ENCODE results near the gene TMC2. TPM values are rescaled to one million over a fixed set of nuclear protein-coding genes. Genes with fewer than 3 reads are reported as not detected.

TMC2 gene
- total RNA-seq, 2 donors from 2014 or later, result not detected

- ATAC-seq, result no peak
- intact Hi-C loops (cut with DNase I, micrococcal nuclease), result no loop called here
- DNase-seq, result no peak
These were observed 74.8 kb downstream of the TMC2 start for GRCh38 chr20:2610941-2611720.

DNA sequence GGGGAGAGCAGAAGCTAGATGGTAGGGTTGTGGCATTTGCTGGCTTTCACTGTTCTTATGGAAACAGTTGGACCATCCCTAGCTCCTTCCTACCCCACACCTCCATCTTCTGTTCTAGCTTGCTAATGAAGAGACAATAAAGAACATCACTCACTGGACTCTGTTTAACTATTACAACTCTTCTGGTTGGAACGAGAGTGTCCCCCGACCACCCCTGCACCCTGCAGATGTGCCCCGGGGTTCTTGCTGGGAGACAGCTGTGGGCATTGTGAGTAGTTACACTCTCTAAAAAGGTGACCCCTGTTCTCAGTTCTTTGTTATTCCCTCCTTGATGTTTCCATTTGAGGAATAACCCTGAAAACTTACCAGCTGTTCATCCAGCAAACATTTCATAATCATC, 75.7 kb downstream of the TMC2 start:
- DNase-seq, result no peak
- no peak for ATAC-seq
- intact Hi-C loops (cut with DNase I, micrococcal nuclease), result no loop called here

DNA sequence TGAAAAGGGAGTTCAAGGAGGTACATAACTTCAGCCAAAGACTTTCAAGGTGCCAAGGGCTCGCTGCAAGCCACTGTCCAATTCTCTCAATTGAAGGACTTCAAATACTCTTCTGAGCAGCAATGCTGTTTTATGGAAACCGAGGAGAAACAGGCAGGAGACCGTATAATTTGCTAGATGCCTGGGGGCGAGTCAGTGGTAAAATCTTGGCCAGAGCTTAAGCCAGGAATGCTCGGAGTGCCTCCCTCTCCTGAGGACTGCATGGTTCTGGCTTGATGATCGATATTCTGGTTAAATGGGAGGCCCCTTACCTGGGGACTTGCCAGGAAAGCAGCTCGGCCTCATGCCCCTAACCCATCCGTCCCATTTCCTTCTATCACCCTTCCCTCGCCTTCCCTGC, 80.3 kb downstream of the TMC2 start:
- intact Hi-C loops (cut with DNase I, micrococcal nuclease), result no loop called here
- no peak for ATAC-seq
- DNase-seq, result no peak

DNA sequence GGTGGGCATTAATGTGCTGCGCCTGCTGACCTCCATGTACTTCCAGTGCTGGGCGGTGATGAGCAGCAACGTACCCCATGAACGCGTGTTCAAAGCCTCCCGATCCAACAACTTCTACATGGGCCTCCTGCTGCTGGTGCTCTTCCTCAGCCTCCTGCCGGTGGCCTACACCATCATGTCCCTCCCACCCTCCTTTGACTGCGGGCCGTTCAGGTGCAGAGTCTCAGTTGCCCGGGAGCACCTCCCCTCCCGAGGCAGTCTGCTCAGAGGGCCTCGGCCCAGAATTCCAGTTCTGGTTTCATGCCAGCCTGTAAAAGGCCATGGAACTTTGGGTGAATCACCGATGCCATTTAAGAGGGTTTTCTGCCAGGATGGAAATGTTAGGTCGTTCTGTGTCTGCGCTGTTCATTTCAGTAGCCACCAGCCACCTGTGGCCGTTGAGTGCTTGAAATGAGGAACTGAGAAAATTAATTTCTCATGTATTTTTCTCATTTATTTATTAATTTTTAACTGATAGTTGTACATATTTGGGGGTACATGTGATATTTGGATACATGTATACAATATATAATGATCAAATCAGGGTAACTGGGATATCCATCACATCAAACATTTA, 80.8 kb downstream of the TMC2 start:
- ATAC-seq, result no peak
- intact Hi-C loops (cut with DNase I, micrococcal nuclease), result no loop called here
- DNase-seq, result no peak

GRCh38 chr20:2618815-2619214, 82.4 kb downstream of the TMC2 start:
- intact Hi-C loops (cut with DNase I, micrococcal nuclease), result no loop called here

DNA sequence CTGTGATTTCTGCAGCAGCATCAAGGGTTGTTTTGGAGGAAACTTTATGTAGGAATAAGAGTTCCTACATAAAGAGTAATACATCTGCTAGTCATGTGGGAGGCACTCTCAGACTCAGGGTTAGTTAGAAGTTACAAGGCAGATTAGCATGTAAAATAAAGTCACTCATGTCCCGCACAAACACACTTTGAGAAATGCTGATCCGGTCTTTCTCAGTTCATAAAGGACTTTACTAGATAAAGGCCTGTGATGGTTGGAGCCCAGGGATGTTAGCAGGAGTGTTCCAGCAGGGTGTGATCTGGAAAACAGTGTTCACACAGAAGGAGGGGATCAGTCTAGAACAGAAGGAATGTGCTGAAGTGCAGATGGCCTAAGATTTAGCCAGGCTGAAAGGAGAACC, 83.0 kb downstream of the TMC2 start:
- intact Hi-C loops (cut with DNase I, micrococcal nuclease), result no loop called here
- DNase-seq (no peak), ATAC-seq (no peak)

More at GRCh38 chr20:2618815-2619214, 82.4 kb downstream of the TMC2 start:
- peak; percentile 79 for ATAC-seq
- no peak for DNase-seq

DNA sequence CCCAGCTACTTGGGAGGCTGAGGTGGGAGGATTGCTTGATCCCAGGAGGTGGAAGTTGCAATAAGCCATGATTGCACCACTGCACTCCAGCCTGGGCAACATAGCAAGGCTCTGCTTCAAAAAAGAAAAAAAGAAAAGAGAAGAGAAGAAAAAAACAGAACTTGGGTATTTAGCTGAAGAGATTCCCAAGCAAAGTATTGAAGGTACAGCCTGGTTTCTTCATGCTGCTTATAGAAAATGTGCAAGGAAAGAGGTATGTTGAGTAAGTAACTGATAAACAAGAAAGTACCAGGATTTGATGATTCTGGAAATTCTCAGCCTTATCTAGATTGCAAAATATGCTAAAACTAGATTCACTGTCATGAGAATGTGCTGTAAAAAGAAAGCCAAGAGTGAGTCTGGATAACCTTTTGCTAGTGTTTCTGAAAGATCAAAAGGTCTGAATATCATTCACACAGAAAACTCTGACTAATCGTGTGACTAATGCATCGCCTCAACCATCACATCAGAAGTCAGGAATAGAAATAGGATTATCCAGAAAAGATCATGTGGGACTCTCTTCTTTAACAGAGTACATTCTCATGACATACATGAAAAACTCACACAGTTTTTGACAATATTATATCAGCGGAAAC, 83.7 kb downstream of the TMC2 start:
- no peak for ATAC-seq
- no peak for DNase-seq
- intact Hi-C loops (cut with DNase I, micrococcal nuclease), result no loop called here

GRCh38 chr20:2624190-2624589, 87.8 kb downstream of the TMC2 start:
- intact Hi-C loops (cut with DNase I, micrococcal nuclease), result no loop called here
- ATAC-seq, result no peak
- DNase-seq, result no peak

- ATAC-seq, result no peak
- DNase-seq, result no peak
- intact Hi-C loops (cut with DNase I, micrococcal nuclease), result no loop called here
These were observed 88.7 kb downstream of the TMC2 start for GRCh38 chr20:2625062-2625461.

DNA sequence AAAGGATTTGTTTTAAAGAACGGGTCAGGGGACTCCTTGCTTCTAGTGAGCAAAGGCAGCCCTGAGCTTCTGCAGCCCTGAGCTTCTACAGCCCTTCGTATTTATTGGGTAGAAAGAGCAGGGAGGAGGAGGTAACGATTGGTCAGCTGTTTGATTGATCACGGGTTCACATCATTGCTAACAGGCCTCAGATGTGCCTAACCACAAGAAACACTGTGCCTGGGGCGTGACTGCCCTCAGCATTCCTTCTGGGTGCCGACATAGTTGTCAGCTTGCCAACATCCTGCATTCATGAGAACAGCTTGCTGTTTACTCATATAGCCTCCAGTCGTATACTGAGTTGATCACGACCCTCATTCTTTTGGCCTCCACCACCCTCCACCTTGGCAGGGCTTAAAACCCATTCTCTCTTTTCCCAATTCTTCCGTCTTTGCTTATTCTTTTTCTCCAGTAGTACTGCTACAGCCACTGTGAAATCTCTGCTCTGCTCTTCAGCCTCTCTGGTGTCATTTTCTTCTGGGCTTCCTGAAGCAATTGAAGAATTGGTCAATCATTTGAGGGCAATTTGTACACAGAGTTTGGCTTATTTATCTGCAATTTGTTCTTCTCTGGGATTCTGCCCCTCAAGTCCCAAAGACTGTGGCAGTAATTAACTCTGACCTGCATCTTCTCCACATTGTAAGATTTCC, 90.6 kb downstream of the TMC2 start:
- intact Hi-C loops (cut with DNase I, micrococcal nuclease), result no loop called here
- ATAC-seq (peak; percentile 92), DNase-seq (peak; percentile 74 to 86)

- DNase-seq (no peak), ATAC-seq (peak; percentile 52)
- intact Hi-C loops (cut with DNase I, micrococcal nuclease), result no loop called here
These were observed 94.9 kb downstream of the TMC2 start for GRCh38 chr20:2631228-2631627.

GRCh38 chr20:2633381-2633780, 97.0 kb downstream of the TMC2 start:
- ATAC-seq (peak; percentile 41), DNase-seq (no peak)
- intact Hi-C loops (cut with DNase I, micrococcal nuclease), result no loop called here

GRCh38 chr20:2637246-2637645, 100.9 kb downstream of the TMC2 start:
- no peak for ATAC-seq
- intact Hi-C loops (cut with DNase I, micrococcal nuclease), result no loop called here
- no peak for DNase-seq

GRCh38 chr20:2640260-2640659, 103.9 kb downstream of the TMC2 start:
- ATAC-seq (no peak), DNase-seq (no peak)
- intact Hi-C loops (cut with DNase I, micrococcal nuclease), result loop anchor here in 1 of 2 donors (10.0 kb wide), 1 partner anchor 115 kb away; no protein-coding TSS in a partner anchor

DNA sequence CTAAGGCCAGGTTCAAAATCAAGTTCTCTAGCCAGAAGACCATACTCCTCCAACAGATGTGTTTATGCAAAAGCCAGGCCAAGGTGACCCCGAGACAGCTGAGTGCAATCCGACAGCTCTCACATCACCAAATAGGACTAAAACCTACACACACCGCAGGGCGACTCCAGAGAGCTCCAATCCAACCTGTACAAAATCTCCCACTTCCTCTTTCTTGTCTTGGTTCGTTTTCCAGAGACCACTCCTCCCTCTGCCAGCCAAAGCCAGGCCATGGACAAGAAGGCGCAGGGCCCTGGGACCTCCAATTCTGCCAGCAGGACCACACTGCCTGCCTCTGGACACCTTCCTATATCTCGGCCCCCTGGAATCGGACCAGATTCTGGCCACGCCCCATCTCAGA, 104.5 kb downstream of the TMC2 start:
- ATAC-seq (no peak), DNase-seq (no peak)
- intact Hi-C loops (cut with DNase I, micrococcal nuclease), result loop anchor here in 1 of 2 donors (10.0 kb wide), 1 partner anchor 116 kb away; no protein-coding TSS in a partner anchor

DNA sequence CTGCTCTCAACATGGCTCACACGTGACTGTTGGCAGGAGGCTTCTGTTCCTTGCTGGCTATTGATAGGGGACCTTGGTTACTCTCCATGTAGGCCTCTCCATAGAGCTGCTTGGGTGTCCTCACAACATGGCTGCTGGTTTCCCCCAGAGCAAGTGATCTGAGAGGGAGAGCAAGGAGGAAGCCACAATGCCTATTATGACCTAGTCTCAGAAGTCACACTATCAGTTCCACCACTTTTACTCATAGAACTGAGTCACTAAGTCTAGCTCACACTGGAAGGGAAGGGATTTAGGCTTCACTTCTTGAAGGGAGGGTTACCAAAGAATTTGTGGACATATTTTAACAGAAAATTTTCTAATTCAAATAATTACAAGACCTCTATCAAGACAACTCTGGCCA, 107.3 kb downstream of the TMC2 start:
- intact Hi-C loops (cut with DNase I, micrococcal nuclease), result loop anchor here in 1 of 2 donors (10.0 kb wide), 1 partner anchor 119 kb away; no protein-coding TSS in a partner anchor
- no peak for ATAC-seq
- no peak for DNase-seq

- intact Hi-C loops (cut with DNase I, micrococcal nuclease), result no loop called here
- DNase-seq (peak; percentile 87 to 95), ATAC-seq (peak; percentile 95)
These were observed 115.7 kb downstream of the TMC2 start, which contains the start of gene NOP56 for GRCh38 chr20:2651772-2652723. NOP56 (plus strand) TSS chr20:2652632; CDS start chr20:2652661, 29 bp downstream.
